K562 (cell line): ENCODE results near the gene PDHX. TPM values are rescaled to one million over a fixed set of nuclear protein-coding genes. Genes with fewer than 3 reads are reported as not detected.

ENCODE experiments used
- CC2D1A ChIP-seq: fragments of 450-650 bp; IDR thresholded peaks from 2 replicates; pipeline ENCODE4 v1.6.1; 2017; ENCODE audit warnings: mild to moderate bottlenecking
- CREM ChIP-seq: IDR thresholded peaks from 2 replicates; pipeline ENCODE4 v1.6.1; 2014; ENCODE audit warnings: antibody characterized with exemption, low read depth
- E2F1 ChIP-seq: sonication (generic); formaldehyde crosslinking; IDR thresholded peaks from 2 replicates; pipeline ENCODE4 v1.8.1; 2023; ENCODE audit warnings: mild to moderate bottlenecking, missing genetic modification reagents, moderate library complexity
- E2F4 ChIP-seq: sonication (generic); formaldehyde crosslinking; IDR thresholded peaks from 2 replicates; pipeline ENCODE4 v1.8.0; 2022; ENCODE audit warnings: mild to moderate bottlenecking, low read depth, missing genetic modification reagents
- KDM2B ChIP-seq: fragments of 250-450 bp; sonication (Bioruptor Pico); IDR thresholded peaks from 2 replicates; pipeline ENCODE4 v1.8.0; 2021; ENCODE audit warnings: mild to moderate bottlenecking, moderate library complexity
- LEF1 ChIP-seq: fragments of 450-650 bp; IDR thresholded peaks from 2 replicates; pipeline ENCODE4 v1.6.1; 2016; ENCODE audit warnings: mild to moderate bottlenecking
- NCOA2 ChIP-seq, 2 experiments: fragments of 450-650 bp; IDR thresholded peaks; 2 replicates each; pipeline ENCODE4 v1.6.1; 2018; ENCODE audit warnings: mild to moderate bottlenecking in 2 of 2, moderate library complexity in 1 of 2; ENCODE audit not compliant: partially characterized antibody in 2 of 2
- NFRKB ChIP-seq: fragments of 450-650 bp; IDR thresholded peaks from 2 replicates; pipeline ENCODE4 v1.6.1; 2016; ENCODE audit warnings: low read depth
- PBX2 ChIP-seq, 2 experiments: IDR thresholded peaks in 1 of 2; conservative IDR thresholded peaks in 1 of 2; 2 replicates each; pipeline ENCODE4 v1.6.1; 2016; ENCODE audit warnings: low read depth in 2 of 2, mild to moderate bottlenecking in 1 of 2, missing compliant biosample characterization in 1 of 2, missing genetic modification characterization in 1 of 2, moderate library complexity in 1 of 2
- PCBP2 ChIP-seq: fragments of 200-400 bp; formaldehyde crosslinking; IDR thresholded peaks from 2 replicates; pipeline ENCODE4 v1.6.1; 2018; ENCODE audit warnings: low read length, low read depth, mild to moderate bottlenecking, moderate library complexity; ENCODE audit not compliant: poor library complexity, severe bottlenecking
- PHTF2 ChIP-seq: fragments of 250-450 bp; sonication (Bioruptor Pico); IDR thresholded peaks from 2 replicates; pipeline ENCODE4 v1.5.0; 2021; ENCODE audit warnings: mild to moderate bottlenecking
- RFX7 ChIP-seq: fragments of 250-450 bp; sonication (Bioruptor Pico); IDR thresholded peaks from 2 replicates; pipeline ENCODE4 v1.5.1; 2021; ENCODE audit warnings: mild to moderate bottlenecking
- SMAD2 ChIP-seq: fragments of 150-350 bp; IDR thresholded peaks from 2 replicates; pipeline ENCODE4 v1.6.1; 2014; ENCODE audit warnings: low read depth, mild to moderate bottlenecking, low read length
- SMC3 ChIP-seq: conservative IDR thresholded peaks from 2 replicates; pipeline ENCODE4 v1.6.1; 2011; ENCODE audit warnings: low read depth, low read length, improper control_type of control experiment; ENCODE audit not compliant: insufficient read depth
- STAT5A ChIP-seq: IDR thresholded peaks from 2 replicates; pipeline ENCODE4 v1.6.1; 2012; ENCODE audit warnings: low read length, inconsistent platforms, borderline replicate concordance
- STAT6 ChIP-seq: sonication (generic); formaldehyde crosslinking; IDR thresholded peaks from 2 replicates; pipeline ENCODE4 v1.8.1; 2023; ENCODE audit warnings: mild to moderate bottlenecking, missing genetic modification reagents
- THAP7 ChIP-seq: fragments of 250-450 bp; sonication (Bioruptor Pico); IDR thresholded peaks from 2 replicates; pipeline ENCODE4 v1.5.0; 2021
- ZBTB8A ChIP-seq: fragments of 450-650 bp; IDR thresholded peaks from 2 replicates; pipeline ENCODE4 v1.6.1; 2018; ENCODE audit warnings: mild to moderate bottlenecking, moderate library complexity; ENCODE audit not compliant: partially characterized antibody
- ZSCAN32 ChIP-seq: fragments of 450-650 bp; formaldehyde crosslinking; IDR thresholded peaks from 2 replicates; pipeline ENCODE4 v1.4.0; 2020; ENCODE audit warnings: mild to moderate bottlenecking, moderate library complexity
- polyA plus RNA-seq, 8 experiments: library from polyadenylated mRNA; depleted of rRNA in 4 of 8; stranded (reverse) in 5 of 8; unstranded in 3 of 8; fragments of >200 nt; fragmentation: Nextera tagmentation in 2 of 8; fragmentation: Illumina TruSeq in 1 of 8; extraction: Ambion mirVana in 2 of 8; extraction: Trizol in 1 of 8; gene quantifications; 2 replicates each; pipeline versions ENCODE4 v1.2.1 to v1.2.3, GENCODE V29; 2011 to 2014; ENCODE audit warnings: inconsistent platforms in 1 of 8, missing spikeins in 1 of 8
- total RNA-seq, 7 experiments: library from RNA; depleted of rRNA in 6 of 7; stranded (reverse); fragments of >200 nt in 6 of 7; fragmentation: Illumina TruSeq in 2 of 7; extraction: Trizol in 2 of 7; gene quantifications; 2 replicates each; pipeline versions ENCODE4 v1.2.1 to v1.2.3, GENCODE V29; 2011 to 2021; ENCODE audit warnings: low replicate concordance in 1 of 7

Gene PDHX
- total and polyA plus RNA-seq, 9 of the 15 experiments (the other 6 are each of a cell fraction or from before 2014, with no cell fraction given), result 20.8 to 43.5 (median 31.2) TPM

GRCh38 chr11:34916843-34917770 lies 689 bp downstream of the PDHX start (continued):
- TF ChIP-seq E2F1 (CRISPR knock-in tag) (peak; percentile 58; the same call in 1 of the 2 replicates), PHTF2 (CRISPR knock-in tag) (no peak), E2F4 (0 out of 2 replicates have a peak, but pooled peaks have one; percentile 14), SMC3 (no peak), LEF1 (no peak), KDM2B (CRISPR knock-in tag) (no peak), STAT6 (CRISPR knock-in tag) (no peak), NFRKB (0 out of 2 replicates have a peak, but pooled peaks have one; percentile 62), CREM (peak; percentile 71; the same call in 1 of the 2 replicates), CC2D1A (no peak), RFX7 (no peak), PBX2 (CRISPR knock-in tag; IDR thresholded peaks at IDR 0.05; ENCODE audit: low read depth) (peak; percentile 48), PBX2 (tag; conservative IDR thresholded peaks at IDR 0.05; ENCODE audit: low read depth) (peak; percentile 84), NCOA2 (IDR thresholded peaks at IDR 0.05; ENCODE audit: partially characterized antibody in 2 of 2) (no peak), ZBTB8A (no peak), STAT5A (no peak), PCBP2 (no peak), ZSCAN32 (CRISPR knock-in tag) (no peak), SMAD2 (no peak), THAP7 (no peak)
